Cardiac fibroblast (primary cell): ENCODE data around the gene ASH1L.

ENCODE experiments used
- DNase-seq, 2 donors: peaks; one replicate each; pipeline versions ENCODE4 v3.0.0 to v3.0.0-alpha.2; 2010; ENCODE audit warnings: low read depth in 2 of 2
- H3K4me3 ChIP-seq, 2 donors: replicated peaks in 1 of 2; 1 replicate in 1 of 2; 2 replicates in 1 of 2; pipeline ENCODE4 v1.5.1; 2011; ENCODE audit warnings: low read depth in 2 of 2, low read length in 2 of 2, mild to moderate bottlenecking in 2 of 2, moderate library complexity in 1 of 2
- TF ChIP-seq, protein P1 (sequence below): IDR thresholded peaks from one replicate; pipeline ENCODE4 v1.5.1; 2011; ENCODE audit warnings: low read depth, mild to moderate bottlenecking, low read length, inconsistent platforms

Gene ASH1L

DNA sequence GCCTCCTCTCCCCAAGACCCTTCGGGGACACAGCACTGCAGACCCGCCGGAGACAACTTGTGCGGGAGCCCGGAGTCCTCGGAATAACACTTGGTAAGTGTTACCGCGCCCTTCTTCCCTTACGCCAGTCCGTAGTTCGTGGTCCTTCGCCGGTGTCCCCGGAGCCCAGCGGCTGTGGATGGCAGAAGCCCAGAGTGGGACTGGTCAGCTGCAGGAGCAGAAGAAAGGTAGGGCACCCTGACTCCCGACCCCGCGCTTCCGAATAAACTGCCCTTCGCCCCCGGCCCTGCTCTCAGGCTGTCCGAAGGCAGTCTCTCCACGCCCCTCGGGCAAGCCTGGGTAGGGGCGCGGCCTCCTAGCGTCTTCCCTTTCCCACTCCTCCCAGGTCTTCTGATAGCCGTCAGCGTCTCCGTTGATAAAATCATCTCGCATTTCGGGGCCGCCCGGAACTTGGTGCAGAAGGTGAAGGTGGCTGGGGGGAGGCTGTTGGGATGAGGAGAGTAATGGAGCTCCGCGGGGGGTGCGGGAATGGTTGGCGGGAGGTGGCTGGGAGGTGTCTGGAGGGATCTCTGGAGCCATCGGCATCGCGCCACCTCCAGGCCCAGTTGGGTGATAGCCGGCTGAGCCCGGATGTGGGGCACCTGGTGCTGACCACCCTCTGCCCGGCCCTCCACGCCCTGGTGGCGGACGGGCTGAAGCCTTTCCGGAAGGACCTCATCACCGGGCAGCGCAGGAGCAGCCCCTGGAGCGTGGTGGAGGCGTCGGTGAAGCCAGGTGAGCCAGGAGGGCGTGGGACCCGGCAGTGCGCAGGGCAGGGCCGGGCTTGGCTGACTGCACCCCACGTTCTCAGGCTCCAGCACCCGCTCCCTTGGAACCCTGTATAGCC is 237.6 kb downstream of the ASH1L start:
- TF ChIP-seq, protein P1, sequence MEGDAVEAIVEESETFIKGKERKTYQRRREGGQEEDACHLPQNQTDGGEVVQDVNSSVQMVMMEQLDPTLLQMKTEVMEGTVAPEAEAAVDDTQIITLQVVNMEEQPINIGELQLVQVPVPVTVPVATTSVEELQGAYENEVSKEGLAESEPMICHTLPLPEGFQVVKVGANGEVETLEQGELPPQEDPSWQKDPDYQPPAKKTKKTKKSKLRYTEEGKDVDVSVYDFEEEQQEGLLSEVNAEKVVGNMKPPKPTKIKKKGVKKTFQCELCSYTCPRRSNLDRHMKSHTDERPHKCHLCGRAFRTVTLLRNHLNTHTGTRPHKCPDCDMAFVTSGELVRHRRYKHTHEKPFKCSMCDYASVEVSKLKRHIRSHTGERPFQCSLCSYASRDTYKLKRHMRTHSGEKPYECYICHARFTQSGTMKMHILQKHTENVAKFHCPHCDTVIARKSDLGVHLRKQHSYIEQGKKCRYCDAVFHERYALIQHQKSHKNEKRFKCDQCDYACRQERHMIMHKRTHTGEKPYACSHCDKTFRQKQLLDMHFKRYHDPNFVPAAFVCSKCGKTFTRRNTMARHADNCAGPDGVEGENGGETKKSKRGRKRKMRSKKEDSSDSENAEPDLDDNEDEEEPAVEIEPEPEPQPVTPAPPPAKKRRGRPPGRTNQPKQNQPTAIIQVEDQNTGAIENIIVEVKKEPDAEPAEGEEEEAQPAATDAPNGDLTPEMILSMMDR, result peak; percentile 55
- peak; percentile 35 to 47 for DNase-seq
- H3K4me3 ChIP-seq, result peak overlapping the region; percentile 71 to 90

DNA sequence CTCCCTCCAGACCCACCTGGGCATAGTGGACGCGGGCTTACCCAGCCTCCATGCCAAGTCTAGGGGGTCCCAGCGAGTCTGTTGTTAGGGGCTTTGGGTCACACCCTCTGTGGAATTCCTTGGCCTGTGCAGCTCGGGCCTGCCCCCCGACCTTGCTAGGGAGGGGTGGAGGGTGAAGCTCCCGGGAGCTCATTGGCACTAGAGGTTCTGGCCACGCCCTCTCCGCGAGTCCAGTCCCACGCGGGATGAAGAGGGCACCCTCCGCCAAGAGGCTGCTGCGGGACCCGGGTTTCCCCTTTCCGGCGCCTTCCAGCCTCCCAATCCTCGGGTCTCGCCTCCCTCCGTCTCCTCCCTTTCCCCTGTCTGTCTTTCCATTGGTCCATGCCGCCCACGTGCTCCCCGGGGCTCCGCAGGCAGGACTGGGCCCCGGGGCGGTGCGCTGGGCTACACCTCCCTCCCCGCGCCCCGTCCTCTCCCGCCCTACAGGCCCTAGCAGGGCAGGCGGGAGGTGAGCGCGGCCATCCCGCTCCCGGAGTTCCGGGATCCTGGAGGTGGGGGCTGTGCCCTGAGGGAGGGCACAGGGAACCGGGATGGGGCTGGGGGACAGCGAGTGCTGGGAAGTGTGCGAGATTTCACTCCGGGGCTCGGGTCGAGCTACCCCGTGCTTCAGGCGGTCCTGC is 238.4 kb downstream of the ASH1L start:
- TF ChIP-seq, protein P1, result no peak
- DNase-seq, result peak; percentile 97 to 98
- peak overlapping the region; percentile 71 to 90 for H3K4me3 ChIP-seq

DNA sequence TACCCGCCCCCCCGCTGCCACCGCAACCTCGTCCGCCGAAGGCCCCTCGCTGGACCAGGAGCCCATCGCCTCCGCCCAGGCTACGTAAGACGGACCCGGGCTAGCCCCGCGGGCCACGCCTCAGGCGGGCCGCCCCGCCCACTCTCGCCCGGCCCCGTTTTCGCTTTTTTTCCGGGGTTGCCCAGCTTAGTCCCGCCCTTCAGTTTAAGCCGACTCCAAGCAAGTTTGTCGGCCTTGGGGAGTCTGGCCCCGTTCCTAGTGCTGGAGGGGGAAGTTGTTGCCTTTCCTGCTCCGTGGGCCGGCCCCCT is 238.9 kb downstream of the ASH1L start:
- TF ChIP-seq, protein P1, result no peak
- DNase-seq, result peak; percentile 94 to 96
- H3K4me3 ChIP-seq, result peak overlapping the region; percentile 71 to 90

DNA sequence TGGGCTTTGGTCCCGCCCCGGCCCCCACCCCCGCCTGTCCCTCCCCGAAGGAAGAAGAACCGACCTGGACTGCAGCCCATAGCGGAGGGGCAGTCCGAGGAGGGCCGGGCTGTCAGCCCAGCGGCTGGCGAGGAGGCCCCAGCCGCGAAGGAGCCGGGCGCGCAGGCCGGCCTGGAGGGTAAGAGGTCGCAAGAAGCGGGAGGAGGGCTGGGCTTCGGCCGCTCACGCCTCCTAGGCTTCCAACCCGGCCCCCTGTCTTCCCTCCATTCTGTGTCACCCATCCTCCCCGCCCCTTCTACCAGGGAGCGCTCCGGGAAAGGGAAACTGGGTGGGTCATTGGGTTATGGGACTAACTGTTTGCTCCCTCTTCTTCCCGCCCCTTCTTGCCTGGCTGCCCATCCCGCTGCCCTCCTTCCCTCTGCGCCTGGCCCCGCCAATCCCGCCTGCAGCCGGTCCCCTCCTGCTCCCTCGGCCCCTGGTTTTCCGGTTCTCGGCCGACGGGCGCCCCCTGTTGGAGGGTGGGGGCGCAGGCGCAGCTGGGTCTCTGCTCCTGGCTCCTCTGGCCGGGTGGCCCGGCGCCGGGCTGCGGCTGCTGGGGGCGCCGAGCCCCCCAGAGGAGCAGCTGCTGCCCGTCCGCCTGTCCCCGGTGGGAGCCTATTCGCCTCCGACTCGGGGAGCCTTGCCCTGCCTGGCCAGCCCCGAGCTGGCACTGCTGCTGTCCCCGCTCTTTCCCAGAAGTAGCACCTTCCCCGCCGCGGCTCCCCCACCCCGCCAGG is 239.5 kb downstream of the ASH1L start:
- peak; percentile 96 to 99 for DNase-seq
- TF ChIP-seq, protein P1, result peak; percentile 79
- H3K4me3 ChIP-seq, result peak overlapping the region; percentile 71 to 90

DNA sequence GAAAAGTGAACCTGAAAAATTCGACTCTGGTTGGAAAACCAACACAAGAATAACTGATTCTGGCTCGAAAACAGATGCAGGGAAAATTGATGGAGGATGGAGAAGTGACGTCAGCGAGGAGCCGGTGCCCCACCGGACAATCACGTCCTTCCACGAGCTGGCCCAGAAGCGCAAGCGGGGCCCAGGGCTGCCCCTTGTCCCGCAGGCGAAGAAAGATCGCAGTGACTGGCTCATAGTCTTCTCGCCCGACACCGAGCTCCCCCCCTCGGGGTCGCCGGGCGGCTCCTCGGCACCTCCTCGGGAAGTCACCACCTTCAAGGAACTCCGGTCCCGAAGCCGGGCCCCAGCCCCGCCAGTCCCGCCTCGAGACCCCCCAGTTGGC is 240.0 kb downstream of the ASH1L start:
- peak overlapping the region; percentile 71 to 90 for H3K4me3 ChIP-seq
- DNase-seq, result peak; percentile 41 to 49
- TF ChIP-seq, protein P1, result no peak

DNA sequence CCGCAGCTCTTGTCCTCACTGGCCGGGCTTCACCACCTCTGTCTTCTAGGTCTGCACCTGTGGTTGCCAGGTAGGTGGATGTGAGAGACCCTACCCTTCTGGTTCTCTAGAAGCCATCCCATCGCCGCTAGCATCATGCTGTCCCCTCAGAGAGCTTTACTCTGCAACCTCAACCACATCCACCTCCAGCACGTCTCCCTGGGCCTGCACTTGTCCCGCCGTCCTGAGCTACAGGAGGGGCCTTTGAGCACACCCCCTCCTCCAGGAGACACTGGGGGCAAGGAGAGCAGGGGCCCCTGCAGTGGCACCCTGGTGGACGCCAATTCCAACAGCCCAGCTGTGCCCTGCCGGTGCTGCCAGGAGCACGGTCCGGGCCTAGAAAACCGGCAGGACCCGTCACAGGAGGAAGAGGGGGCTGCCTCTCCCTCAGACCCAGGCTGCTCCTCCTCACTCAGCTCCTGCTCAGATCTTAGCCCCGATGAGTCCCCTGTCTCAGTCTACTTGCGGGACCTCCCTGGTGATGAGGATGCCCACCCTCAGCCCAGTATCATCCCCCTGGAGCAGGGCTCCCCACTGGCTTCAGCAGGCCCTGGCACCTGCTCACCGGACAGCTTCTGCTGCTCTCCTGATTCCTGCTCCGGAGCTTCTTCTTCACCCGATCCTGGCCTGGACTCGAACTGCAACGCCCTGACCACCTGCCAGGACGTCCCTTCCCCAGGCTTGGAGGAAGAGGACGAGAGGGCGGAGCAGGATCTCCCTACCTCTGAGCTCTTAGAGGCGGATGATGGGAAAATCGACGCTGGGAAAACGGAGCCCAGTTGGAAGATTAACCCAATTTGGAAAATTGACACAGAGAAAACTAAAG is 240.7 kb downstream of the ASH1L start:
- DNase-seq, result no peak
- TF ChIP-seq, protein P1, result no peak
- peak overlapping the region; percentile 71 to 90 for H3K4me3 ChIP-seq
